ENCODE data around the gene OTUD1.
"Not testable (repeated sequence)": the region's sequence is repeated elsewhere in the genome, so short reads cannot be mapped to it uniquely, and the experiment has no call there.

Gene OTUD1, protein sequence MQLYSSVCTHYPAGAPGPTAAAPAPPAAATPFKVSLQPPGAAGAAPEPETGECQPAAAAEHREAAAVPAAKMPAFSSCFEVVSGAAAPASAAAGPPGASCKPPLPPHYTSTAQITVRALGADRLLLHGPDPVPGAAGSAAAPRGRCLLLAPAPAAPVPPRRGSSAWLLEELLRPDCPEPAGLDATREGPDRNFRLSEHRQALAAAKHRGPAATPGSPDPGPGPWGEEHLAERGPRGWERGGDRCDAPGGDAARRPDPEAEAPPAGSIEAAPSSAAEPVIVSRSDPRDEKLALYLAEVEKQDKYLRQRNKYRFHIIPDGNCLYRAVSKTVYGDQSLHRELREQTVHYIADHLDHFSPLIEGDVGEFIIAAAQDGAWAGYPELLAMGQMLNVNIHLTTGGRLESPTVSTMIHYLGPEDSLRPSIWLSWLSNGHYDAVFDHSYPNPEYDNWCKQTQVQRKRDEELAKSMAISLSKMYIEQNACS

DNA sequence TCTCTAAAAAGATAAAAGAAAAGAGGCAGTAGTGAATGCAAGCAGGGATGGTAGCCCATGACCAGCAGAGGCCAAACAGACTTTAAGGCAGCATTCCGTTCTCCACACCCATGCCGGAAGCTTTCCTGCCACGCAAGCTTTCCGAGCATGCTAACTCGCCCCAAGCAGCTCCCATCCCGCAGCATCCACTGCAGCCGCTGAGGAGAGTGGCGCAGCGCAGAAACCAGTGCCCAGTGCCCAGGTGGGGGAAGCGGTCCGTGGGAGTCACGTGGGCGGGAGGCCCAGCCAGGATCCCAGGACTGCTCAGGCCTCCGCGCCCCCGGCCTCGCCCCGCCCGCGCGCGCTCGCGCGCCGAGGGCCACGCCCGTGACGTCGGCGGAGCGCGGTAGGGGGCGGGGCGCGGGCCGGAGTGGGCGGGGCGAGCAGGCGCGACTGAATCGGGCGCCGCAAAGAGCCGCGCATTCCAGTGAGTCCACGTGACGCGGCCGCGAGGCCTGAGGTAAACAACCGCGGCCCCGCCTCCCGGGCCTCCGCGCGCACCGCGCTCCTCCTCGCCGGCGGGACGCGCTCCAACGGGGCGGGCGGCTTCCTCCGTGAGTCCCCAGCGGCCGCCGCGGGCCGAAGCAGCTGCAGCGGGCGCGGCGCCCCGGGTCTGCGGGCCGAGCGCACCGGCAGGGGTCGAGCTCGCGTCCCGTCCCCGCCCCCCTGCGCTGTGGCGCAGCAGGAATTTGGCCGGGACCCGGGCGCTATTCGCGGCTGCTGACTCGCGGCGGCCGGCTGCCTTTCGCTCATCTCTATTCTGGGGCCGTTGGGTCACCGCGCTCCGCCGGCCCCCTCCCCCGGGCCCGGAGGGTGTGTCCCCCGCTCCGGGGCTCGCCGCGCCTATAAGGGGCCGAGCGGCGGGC is at the start of gene OTUD1:
Gene OTUD1, plus strand, starts transcription at position 529 of the 905 bp plus-strand sequence. CDS start 383 bp downstream, outside the sequence.
- DNase-seq (ENCODE audit: low read depth in 2 of 2) = peak; percentile 91 to 93

DNA sequence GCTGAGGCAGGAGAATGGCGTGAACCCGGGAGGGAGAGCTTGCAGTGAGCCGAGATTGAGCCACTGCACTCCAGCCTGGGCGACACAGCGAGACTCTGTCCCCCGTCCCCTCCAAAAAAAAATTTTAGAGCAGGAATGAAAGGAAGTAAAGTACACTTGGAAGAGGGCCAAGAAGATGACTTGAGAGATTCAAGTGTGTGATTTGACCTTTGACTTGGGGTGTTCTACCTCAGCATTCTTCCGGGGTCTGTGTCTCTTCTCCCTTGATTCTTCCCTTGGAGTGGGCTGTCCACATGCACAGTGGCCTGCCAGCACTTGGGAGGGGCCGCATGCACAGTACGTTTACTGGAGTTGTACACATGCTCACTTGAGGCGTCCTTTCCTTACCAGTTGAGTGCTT is 48.5 kb upstream of the OTUD1 start:
- DNase-seq (ENCODE audit: low read depth in 2 of 2) = not testable (repeated sequence)

DNA sequence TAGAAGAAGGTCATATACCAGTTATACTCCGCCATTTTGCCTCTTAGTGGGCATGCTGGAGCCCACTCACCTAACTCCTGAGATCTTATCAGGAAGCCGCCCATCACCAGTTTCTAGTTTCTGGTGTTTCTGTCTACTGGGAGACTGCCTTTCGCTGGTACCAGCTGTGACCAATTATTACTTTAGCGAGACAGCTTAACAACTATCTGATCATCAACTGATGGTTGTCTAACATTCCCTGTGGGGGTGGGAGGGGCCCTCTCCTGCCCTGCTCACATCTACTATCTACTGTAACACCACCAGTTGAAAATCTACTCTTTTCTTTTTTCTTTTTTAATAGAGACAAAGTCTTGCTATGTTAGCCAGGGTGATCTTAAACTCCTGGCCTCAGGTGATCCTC is 48.1 kb upstream of the OTUD1 start:
- no peak for DNase-seq (ENCODE audit: low read depth in 2 of 2)

DNA sequence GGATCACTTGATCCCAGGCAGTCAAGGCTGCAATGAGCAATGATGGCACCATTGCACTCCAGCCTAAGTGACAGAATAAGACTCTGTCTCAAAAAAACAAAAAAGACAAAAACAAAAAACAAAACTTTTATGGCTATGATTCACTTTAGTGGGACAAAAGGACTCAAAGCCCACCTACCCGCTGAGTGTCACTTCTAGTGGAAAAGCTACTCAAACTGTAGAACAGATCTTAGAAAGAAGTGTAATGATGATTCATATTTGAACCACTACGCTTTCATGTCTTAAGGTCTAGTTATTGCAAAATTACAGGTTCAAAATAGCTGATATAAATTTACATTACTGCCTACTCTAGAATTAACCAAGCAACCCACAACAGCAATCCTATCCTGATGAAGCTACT is 47.1 kb upstream of the OTUD1 start:
- DNase-seq (ENCODE audit: low read depth in 2 of 2) = no peak

DNA sequence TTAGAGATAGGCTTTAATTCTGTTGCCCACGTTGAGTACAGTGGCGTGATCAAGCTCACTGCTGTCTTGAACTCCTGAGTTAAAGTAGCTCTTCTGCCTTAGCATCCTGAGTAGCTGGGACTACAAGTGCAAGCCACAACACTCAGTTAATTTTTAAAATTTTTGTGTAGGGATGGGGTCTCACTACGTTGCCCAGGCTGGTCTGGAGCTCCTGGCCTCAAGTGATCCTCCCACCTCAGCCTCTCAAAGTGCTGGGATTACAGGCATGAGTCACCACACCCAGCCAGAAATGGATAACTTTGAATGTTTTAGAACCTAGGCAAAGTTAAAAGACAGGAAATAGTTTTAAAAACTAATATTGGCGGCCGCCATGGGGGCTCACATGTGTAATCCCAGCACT is 43.9 kb upstream of the OTUD1 start:
- DNase-seq (ENCODE audit: low read depth in 2 of 2) = no peak

DNA sequence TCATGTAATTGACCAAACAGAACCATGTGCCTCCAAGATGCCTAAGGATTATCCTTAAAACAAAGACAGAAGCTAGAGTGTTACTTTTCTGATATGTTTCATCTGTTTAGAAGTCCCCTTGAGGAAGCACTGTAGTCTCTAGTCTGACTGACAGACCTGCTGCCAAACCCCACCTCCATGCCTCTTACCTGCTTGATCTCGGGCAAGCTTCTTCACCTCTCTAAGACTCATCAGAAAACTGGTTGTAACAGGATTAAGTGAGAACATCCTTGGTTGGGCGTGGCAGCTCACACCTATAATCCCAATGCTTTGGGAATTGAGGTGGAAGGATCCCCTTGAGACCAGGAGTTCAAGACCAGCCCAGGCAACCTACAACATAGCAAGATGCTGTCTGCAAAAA is 42.2 kb upstream of the OTUD1 start:
- DNase-seq (ENCODE audit: low read depth in 2 of 2) = no peak

DNA sequence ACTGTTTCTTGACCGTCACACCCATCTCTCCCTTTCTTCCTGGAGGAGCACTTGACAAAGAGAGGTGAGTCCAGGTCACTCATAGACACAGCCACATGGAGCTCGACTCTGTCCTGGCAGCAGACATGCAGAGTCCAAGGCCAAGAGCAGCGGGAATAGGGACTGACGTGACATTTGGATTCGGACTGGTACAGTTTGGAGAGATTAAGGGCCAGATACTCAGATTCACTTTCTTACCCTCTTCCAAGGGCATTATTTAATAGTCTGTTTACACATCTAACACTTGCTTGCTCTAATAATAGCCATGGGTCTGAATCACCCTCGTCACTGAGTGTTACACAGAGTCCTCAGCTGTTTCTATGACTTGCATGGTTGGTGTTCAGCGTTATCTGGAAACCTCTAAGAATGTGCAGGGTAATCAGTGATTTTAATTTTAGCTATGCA is 39.2 kb upstream of the OTUD1 start:
- no peak for DNase-seq (ENCODE audit: low read depth in 2 of 2)

DNA sequence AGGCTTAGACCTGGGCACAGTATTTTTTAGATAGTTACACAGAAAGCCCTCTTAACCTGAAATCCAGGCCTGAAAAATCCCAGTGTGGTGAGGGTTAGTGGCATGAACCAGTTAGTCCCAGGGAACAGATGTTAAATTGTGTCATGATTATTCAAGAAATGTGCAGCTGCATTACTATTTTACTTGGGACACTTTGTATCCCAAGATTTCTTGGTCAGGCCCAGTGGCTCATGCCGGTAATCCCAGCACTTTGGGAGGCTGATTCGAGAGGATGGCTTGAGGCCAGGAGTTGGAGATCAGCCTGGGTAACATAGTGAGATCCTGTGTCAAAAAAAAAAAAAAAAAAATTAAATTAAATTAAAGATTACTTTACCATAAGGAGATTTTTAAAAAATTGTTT is 36.0 kb upstream of the OTUD1 start:
- DNase-seq (ENCODE audit: low read depth in 2 of 2) = no peak

DNA sequence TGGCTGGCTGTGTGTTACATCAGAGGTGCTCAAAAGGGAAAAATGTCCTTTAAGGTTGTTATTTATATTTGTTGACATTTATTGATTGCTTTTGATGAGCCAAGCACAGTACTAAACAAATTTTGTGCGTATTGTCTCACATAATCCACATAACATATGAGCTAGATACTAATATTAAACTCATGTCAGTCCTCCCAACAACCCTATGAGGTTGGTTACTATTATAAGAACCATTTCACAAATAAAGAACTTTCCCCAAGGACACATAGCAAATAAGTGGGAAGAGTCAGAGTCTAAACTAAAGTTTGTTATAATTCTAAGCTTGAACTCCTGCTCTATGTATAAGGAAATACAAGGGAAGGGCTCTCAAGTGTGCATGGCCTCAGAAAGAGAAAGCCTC is 35.6 kb upstream of the OTUD1 start:
- DNase-seq (ENCODE audit: low read depth in 2 of 2) = no peak

DNA sequence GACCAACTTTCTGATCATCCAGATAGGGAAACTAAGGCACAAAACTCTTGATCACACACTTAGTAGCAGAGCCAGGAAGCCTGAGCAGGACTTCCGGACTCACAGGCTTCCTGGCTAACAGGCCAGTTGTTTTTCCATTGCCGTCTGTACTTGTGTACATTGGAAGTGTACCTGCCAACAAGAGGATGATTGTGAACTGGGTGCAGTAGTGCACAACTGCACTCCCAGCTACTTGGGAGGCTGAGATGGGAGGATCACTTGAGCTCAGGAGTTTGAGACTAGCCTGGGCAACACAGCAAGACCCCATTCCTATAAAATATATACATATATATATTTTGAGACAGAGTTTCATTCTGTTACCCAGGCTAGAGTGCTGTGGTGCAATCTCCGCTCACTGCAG is 35.2 kb upstream of the OTUD1 start:
- no peak for DNase-seq (ENCODE audit: low read depth in 2 of 2)

DNA sequence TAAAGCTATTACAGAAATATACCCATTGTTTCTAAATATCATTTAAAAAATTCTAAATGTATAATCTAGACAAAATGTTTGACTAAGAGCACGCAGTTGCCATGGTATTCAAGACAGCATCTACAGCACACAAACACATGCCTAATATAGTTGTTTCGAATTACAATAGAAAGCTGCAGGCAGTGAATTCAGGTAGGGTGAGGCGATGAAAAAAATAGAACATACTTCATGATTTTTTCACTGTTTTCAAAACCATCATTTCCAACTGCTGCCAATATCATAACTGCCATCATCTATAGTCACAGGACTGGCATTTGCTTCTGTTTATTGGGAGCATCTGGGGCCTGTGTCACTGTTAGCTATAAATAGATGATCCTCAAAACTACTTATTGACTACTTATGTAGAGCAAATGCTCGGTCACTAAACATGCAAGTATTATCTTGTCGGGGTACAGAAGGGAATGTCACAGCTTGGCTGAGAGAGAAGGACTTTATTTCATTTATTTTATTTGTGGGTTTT is 34.4 kb upstream of the OTUD1 start:
- DNase-seq (ENCODE audit: low read depth in 2 of 2) = no peak

DNA sequence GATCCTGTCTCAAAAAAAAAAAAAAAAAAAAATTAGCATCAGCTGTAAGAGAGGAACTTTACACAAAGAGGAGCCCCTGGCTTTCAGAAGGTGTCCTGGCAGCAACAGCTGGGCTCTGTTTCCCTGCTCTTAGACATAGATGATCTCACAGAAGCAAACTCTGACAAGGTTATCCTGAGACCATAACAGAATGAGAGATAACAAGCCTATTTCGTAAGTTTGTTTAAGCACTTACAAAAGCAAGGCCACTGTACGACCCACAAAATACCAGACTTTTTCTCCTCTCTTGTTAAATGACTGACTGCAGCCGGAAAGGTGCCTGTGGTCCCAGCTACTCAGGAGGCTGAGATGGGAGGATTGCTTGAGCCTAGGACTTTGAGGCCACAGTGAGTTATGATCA is 33.3 kb upstream of the OTUD1 start:
- no peak for DNase-seq (ENCODE audit: low read depth in 2 of 2)

DNA sequence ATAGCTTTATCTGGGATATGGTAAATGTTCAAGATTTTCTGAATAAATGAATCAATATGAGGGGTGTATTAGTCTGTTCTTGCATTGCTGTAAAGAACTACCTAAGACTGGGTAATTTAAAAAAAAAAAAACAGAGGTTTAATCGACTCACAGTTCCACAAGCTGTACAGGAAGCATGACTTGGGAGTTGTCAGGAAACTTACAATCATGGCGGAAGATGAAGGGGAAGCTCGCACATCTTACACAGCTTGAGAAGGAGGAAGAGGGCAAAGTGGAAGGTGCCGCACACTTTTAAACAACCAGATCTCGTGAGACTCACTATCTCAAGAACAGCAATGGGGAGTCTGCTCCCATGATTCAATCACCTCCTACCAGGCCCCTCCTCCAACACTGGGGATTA is 32.5 kb upstream of the OTUD1 start:
- DNase-seq (ENCODE audit: low read depth in 2 of 2) = no peak

DNA sequence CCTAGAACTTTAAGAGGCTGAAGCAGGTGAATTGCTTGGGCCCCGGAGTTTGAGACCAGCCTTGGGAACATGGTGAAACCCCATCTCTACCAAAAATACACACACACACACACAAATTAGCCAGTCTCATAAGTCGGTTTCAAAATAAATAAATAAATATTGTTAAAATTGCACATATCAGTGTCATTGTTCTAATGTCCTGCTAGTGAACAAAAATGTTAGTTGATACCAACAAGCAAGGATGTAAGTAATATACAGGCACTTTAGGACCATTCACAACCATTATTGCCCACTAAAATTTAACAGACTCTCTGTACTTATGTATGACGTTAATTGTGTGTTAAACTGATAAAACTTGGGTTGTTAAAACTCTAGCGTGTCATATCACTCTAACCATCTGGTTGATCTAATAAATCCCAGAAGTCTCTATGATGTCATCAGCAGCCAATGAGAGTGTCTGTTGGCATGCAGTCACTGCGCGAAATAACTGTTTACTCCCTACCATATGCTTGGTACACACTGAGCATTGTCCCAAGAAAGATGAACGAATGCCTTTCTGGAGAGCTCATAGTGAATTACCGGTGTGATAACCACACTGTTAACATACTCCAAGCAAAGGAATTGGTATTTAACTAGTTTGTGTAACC is 30.4 kb upstream of the OTUD1 start:
- DNase-seq (ENCODE audit: low read depth in 2 of 2) = no peak

DNA sequence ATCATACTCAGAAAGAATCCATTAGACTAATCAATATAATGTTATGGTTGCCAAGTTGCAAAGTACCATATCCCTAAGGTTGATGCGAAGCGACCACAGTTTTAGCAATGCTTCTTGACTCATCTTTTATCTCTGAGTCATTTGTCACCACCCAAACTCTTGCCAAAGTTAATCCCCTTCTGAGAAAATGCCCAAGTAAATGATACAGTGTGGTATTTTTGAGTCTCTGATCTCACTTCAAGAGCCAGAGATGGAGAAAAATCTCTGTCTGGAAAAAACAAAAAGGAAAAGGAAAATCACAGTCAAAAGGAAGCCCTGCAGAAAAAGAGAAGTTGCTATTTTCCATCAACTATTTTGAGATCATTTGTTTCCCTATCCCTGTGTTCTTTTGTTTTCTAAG is 26.7 kb upstream of the OTUD1 start:
- DNase-seq (ENCODE audit: low read depth in 2 of 2) = peak in 1 of 2 donors; percentile 12

DNA sequence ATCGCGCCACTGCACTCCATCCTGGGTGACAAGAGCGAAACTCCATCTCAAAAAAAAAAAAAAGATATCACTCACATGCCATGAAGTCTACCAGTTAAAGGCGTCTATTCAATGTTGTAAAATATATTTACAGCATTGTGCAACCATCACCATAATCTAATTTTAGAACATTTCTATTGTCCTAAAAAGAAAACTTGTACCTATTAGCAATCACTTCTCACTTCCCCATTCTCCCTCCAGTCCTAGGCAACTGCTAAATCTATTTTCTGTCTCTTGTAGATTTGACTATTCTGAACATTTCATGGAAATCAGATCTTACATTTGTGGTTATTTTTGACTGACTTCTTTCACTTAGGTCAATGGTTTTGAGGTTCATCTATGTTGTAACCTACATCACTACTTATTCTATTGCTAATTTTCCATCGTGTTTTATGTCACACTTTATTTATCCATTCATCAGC is 25.2 kb upstream of the OTUD1 start:
- no peak for DNase-seq (ENCODE audit: low read depth in 2 of 2)

DNA sequence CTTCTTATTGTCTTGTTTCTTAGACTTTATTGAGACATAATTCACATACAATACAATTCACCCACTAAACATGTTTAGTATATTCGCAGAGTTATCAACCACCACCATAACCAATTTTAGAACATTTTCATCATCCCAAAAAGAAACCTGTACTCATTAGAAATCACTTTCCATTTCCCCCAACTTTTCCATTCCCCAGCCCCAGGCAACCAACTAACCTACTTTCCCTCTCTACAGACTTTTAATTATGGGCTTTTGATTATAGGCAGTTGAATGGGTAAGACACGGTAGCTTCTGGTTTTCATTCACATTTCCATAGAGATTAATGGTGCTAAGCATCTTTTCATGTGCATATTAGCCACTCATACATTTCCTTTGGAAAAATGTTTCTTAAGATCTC is 24.2 kb upstream of the OTUD1 start:
- no peak for DNase-seq (ENCODE audit: low read depth in 2 of 2)

DNA sequence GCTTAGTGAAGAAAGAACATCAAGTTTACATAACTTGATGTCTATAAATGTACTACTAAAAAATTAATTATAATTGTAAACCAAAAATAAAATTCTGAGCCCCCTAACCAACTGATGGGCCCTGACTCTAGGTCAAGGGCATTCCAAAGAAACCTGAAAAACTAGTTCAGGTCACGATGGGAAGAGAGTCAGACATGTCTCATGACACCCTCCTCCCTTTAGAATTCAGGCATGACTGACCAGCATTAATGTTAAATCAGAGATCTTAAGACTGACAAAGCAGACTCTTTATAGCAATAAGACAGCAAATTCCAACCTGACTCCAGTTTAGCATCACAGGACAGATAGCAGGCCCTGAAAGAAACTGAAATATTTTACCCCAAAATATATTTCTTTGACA is 21.6 kb upstream of the OTUD1 start:
- DNase-seq (ENCODE audit: low read depth in 2 of 2) = no peak

DNA sequence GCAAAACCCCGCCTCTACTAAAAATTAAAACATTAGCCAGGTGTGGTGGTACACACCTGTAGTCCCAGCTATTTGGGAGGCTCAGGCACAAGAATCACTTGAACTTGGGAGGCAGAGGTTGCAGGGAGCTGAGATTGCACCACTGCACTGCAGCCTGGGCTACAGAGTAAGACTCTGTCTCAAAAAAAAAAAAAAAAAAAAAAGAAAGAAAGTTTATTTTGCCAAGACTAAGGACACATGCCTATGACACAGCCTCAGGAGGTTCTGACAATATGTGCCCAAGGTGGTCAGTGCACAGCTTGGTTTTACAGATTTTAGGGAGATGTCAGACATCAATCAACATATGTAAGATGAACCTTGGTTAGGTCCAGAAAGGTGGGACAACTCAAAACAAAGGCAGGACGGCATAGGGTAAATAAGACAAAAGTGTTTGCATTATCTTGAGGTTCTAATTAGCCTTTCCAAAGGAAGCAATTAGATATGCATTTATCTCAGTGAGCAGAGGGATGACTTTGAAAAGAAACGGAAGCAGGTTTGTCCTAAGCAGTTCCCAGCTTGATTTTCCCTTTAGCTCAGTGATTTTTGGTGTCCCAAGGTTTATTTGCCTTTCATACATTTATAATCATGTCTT is 20.7 kb upstream of the OTUD1 start:
- DNase-seq (ENCODE audit: low read depth in 2 of 2) = no peak

DNA sequence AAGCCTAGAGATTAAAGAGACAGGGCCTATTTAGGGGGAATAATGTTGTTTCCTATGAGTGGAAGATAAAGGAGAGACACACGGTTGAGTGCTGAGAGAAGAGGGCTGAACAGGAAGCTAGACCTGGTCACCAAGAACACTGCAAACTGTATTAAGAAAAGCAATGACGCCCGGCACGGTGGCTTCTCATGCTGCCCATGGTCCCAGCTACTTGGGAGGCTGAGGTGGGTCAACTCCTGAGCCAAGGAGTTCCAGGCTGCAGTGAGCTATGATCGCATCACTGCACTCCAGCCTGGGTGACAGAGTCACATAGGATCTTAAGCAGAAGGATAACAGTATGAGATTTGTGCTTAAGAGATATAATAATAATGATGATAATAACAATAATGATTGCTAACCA is 19.7 kb upstream of the OTUD1 start:
- no peak for DNase-seq (ENCODE audit: low read depth in 2 of 2)

DNA sequence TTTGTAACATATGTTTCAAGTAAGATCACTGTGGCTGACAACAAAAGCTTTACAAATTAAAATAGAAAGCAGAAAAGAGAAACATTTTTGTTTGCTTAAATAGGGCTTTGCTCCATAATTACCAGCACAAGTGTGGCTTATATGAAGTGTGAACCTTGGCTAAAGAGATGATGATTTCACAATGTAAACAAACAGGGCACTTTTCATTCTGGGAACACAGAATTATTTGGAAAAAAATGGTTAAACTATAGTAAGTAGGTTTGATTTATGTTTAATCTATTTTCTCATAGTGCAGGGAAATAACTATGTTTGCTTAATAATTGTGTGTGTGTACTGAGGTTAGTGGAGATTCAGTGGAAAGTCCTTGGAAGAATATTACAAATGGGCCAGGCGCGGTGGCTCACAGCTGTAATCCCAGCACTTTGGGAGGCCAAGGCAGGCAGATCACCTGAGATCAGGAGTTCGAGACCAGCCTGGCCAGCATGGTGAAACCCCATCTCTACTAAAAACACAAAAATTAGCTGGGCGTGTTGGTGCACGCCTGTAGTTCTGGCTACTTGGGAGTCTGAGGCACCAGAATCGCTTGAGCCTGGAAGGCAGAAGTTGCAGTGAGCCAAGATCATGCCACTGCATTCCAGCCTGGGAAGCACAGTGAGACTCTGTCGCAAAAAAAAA is 19.1 kb upstream of the OTUD1 start:
- no peak for DNase-seq (ENCODE audit: low read depth in 2 of 2)

Measured in stimulated activated CD4-positive, alpha-beta T cell treated with anti-CD3 and anti-CD28 coated beads, Interleukin-4, amount 100 ng/mL, for 48 hours (primary cell).